ENCODE data around the gene KBTBD8. TPM values are rescaled to one million over a fixed set of nuclear protein-coding genes. Genes with fewer than 3 reads are reported as not detected.

The KBTBD8 gene
- polyA plus RNA-seq, 3 donors = 0.23 to 4.4 (median 0.71) TPM

- no peak overlapping the region for H3K27ac ChIP-seq (ENCODE audit: low read depth, low read length)
- WGBS, 3 donors = 74 to 87% (median 82%) methylated on average over 3 of the region's 3 CpGs
Observed at GRCh38 chr3:66993082-66993481, 5.0 kb upstream of the KBTBD8 start.

GRCh38 chr3:66994588-66994987, 3.5 kb upstream of the KBTBD8 start:
- WGBS, 3 donors = 70 to 74% (median 74%) methylated on average over 1 of the region's 1 CpG

GRCh38 chr3:66996696-66997095, 1.4 kb upstream of the KBTBD8 start:
- WGBS, 3 donors = 52 to 63% (median 63%) methylated on average over 4 of the region's 4 CpGs
- no peak overlapping the region for H3K27ac ChIP-seq (ENCODE audit: low read depth, low read length)

More at GRCh38 chr3:66994588-66994987, 3.5 kb upstream of the KBTBD8 start:
- no peak overlapping the region for H3K27ac ChIP-seq (ENCODE audit: low read depth, low read length)

GRCh38 chr3:66997560-66998112, 471 bp upstream of the KBTBD8 start:
- WGBS, 3 donors = 7% methylated on average over 18 of the region's 18 CpGs
- H3K27ac ChIP-seq (ENCODE audit: low read depth, low read length) = no peak overlapping the region

- WGBS, 3 donors = 2 to 3% (median 3%) methylated on average over 10 of the region's 10 CpGs
- no peak overlapping the region for H3K27ac ChIP-seq (ENCODE audit: low read depth, low read length)
Observed at GRCh38 chr3:66998904-66999235, 763 bp downstream of the KBTBD8 start.

- WGBS, 3 donors = 70 to 85% (median 84%) methylated on average over 2 of the region's 2 CpGs
- H3K27ac ChIP-seq (ENCODE audit: low read depth, low read length) = no peak overlapping the region
Observed at GRCh38 chr3:67000009-67000408, 1.9 kb downstream of the KBTBD8 start.

GRCh38 chr3:67001086-67001861, 3.2 kb downstream of the KBTBD8 start:
- 84 to 92% (median 86%) methylated on average over 8 of the region's 8 CpGs for WGBS, 3 donors
- no peak overlapping the region for H3K27ac ChIP-seq (ENCODE audit: low read depth, low read length)

GRCh38 chr3:67005974-67006373, 7.9 kb downstream of the KBTBD8 start:
- H3K27ac ChIP-seq (ENCODE audit: low read depth, low read length) = no peak overlapping the region
- WGBS, 3 donors = 98 to 100% (median 98%) methylated on average over 1 of the region's 1 CpG

- H3K27ac ChIP-seq (ENCODE audit: low read depth, low read length) = no peak overlapping the region
- WGBS, 3 donors = 79 to 93% (median 82%) methylated on average over 5 of the region's 5 CpGs
Observed at GRCh38 chr3:67006460-67006859, 8.4 kb downstream of the KBTBD8 start.

- H3K27ac ChIP-seq (ENCODE audit: low read depth, low read length) = no peak overlapping the region
- 84 to 97% (median 87%) methylated on average over 2 of the region's 2 CpGs for WGBS, 3 donors
Observed at GRCh38 chr3:67008388-67008787, 10.3 kb downstream of the KBTBD8 start.

- 79 to 83% (median 82%) methylated on average over 3 of the region's 3 CpGs for WGBS, 3 donors
- no peak overlapping the region for H3K27ac ChIP-seq (ENCODE audit: low read depth, low read length)
Observed at GRCh38 chr3:67009716-67010115, 11.6 kb downstream of the KBTBD8 start.

- no peak overlapping the region for H3K27ac ChIP-seq (ENCODE audit: low read depth, low read length)
- WGBS, 3 donors = 92 to 99% (median 93%) methylated on average over 6 of the region's 6 CpGs
Observed at GRCh38 chr3:67011414-67012131, 13.5 kb downstream of the KBTBD8 start.

- no peak overlapping the region for H3K27ac ChIP-seq (ENCODE audit: low read depth, low read length)
- WGBS, 3 donors = 92 to 94% (median 92%) methylated on average over 6 of the region's 6 CpGs
Observed at GRCh38 chr3:67012564-67012963, 14.5 kb downstream of the KBTBD8 start.

GRCh38 chr3:67015702-67016484, 17.8 kb downstream of the KBTBD8 start:
- 79 to 90% (median 84%) methylated on average over 8 of the region's 8 CpGs for WGBS, 3 donors
- no peak overlapping the region for H3K27ac ChIP-seq (ENCODE audit: low read depth, low read length)

- H3K27ac ChIP-seq (ENCODE audit: low read depth, low read length) = no peak overlapping the region
- WGBS, 3 donors = 66 to 91% (median 67%) methylated on average over 3 of the region's 3 CpGs
Observed at GRCh38 chr3:67016522-67017080, 18.5 kb downstream of the KBTBD8 start.

GRCh38 chr3:67017211-67017610, 19.1 kb downstream of the KBTBD8 start:
- 44 to 79% (median 54%) methylated on average over 1 of the region's 1 CpG for WGBS, 3 donors
- no peak overlapping the region for H3K27ac ChIP-seq (ENCODE audit: low read depth, low read length)

GRCh38 chr3:67018105-67018788, 20.1 kb downstream of the KBTBD8 start:
- no peak overlapping the region for H3K27ac ChIP-seq (ENCODE audit: low read depth, low read length)
- WGBS, 3 donors = 31 to 55% (median 35%) methylated on average over 12 of the region's 12 CpGs
